HG03571 (cell line): ENCODE data around the gene TCERG1L.

Experiments
- ATAC-seq: cut with Tn5 transposase; IDR thresholded peaks from one replicate; pipeline ENCODE4 v1.9.1; 2021; ENCODE audit not compliant: unreplicated experiment

Gene TCERG1L

GRCh38 chr10:131077031-131077430 lies 234.5 kb downstream of the TCERG1L start:
- no peak for ATAC-seq

- no peak for ATAC-seq
Measured at GRCh38 chr10:131076356-131076755, 235.2 kb downstream of the TCERG1L start.

GRCh38 chr10:131075218-131075770 lies 236.2 kb downstream of the TCERG1L start:
- ATAC-seq = no peak

GRCh38 chr10:131074682-131075081 lies 236.8 kb downstream of the TCERG1L start:
- no peak for ATAC-seq

GRCh38 chr10:131073469-131074035 lies 238.0 kb downstream of the TCERG1L start:
- ATAC-seq = no peak

- no peak for ATAC-seq
Measured at GRCh38 chr10:131072651-131073468, 238.7 kb downstream of the TCERG1L start.

GRCh38 chr10:131071721-131072120 lies 239.8 kb downstream of the TCERG1L start:
- no peak for ATAC-seq

GRCh38 chr10:131070856-131071255 lies 240.7 kb downstream of the TCERG1L start:
- no peak for ATAC-seq

- ATAC-seq = no peak
Measured at GRCh38 chr10:131068760-131069159, 242.8 kb downstream of the TCERG1L start.

- ATAC-seq = no peak
Measured at GRCh38 chr10:131068311-131068710, 243.2 kb downstream of the TCERG1L start.

- ATAC-seq = no peak
Measured at GRCh38 chr10:131067690-131068089, 243.8 kb downstream of the TCERG1L start.

GRCh38 chr10:131065673-131066305 lies 245.7 kb downstream of the TCERG1L start:
- ATAC-seq = no peak

- no peak for ATAC-seq
Measured at GRCh38 chr10:131063311-131063710, 248.2 kb downstream of the TCERG1L start.

GRCh38 chr10:131062621-131063260 lies 248.8 kb downstream of the TCERG1L start:
- ATAC-seq = no peak

GRCh38 chr10:131061216-131061615 lies 250.3 kb downstream of the TCERG1L start:
- ATAC-seq = no peak

- ATAC-seq = no peak
Measured at GRCh38 chr10:131059881-131060280, 251.6 kb downstream of the TCERG1L start.

GRCh38 chr10:131058799-131059198 lies 252.7 kb downstream of the TCERG1L start:
- ATAC-seq = no peak

- no peak for ATAC-seq
Measured at GRCh38 chr10:131056781-131057180, 254.7 kb downstream of the TCERG1L start.

GRCh38 chr10:131056091-131056579 lies 255.4 kb downstream of the TCERG1L start:
- no peak for ATAC-seq

- no peak for ATAC-seq
Measured at GRCh38 chr10:131055437-131055836, 256.1 kb downstream of the TCERG1L start.

GRCh38 chr10:131053192-131053591 lies 258.3 kb downstream of the TCERG1L start:
- ATAC-seq = no peak
